K562 (cell line): ENCODE results near the gene OSBPL10. TPM values are rescaled to one million over a fixed set of nuclear protein-coding genes. Genes with fewer than 3 reads are reported as not detected.

Source experiments
- ATAC-seq: fragments of 200-7000 bp; cut with Tn5 transposase; 3 replicates; pipeline ENCODE4 v1.9.1; 2020; ENCODE audit warnings: moderate library complexity
- BruUV-seq: library from RNA; stranded (reverse); fragments of 400-500 nt; replicated peaks from 2 replicates; lab custom pipeline; 2021; lab: Mats Ljungman, UMichigan
- CTCF ChIA-PET: fragments of 300-600 bp; formaldehyde crosslinking; extraction: SDS; loops from one replicate; lab custom pipeline; 2021; ENCODE audit warnings: low intra/inter-chr PET ratio; lab: Yijun Ruan, JAX
- POLR2A ChIA-PET: fragments of 300-600, 350-650 bp; sonication (Branson Sonifier 250); formaldehyde crosslinking; extraction: SDS; loops from one replicate; lab custom pipeline; 2021; ENCODE audit warnings: antibody characterized with exemption, inconsistent platforms; lab: Yijun Ruan, JAX
- DNase-seq, 4 experiments: peaks; one replicate each; pipeline versions ENCODE4 v3.0.0 to v3.0.0-alpha.2; 2011 to 2018; ENCODE audit warnings: low spot score in 3 of 4, mixed read lengths in 3 of 4; ENCODE audit errors: extremely low read depth in 1 of 4
- FAIRE-seq: peaks from 2 replicates; lab custom pipeline; 2011; peaks lifted over from hg19 to GRCh38; lab: Jason Lieb, UNC
- H2AFZ ChIP-seq: 2 replicates; pipeline ENCODE4 v1.6.0; 2011; ENCODE audit warnings: low read depth, low read length, control low read depth, inconsistent platforms
- H3K27ac ChIP-seq: fragments of 200-600 bp; 3 replicates; pipeline ENCODE4 v1.8.0; 2011; ENCODE audit warnings: low read depth, mild to moderate bottlenecking, control low read depth, inconsistent platforms, low read length, moderate library complexity, mixed read lengths; ENCODE audit errors: extremely low read depth
- H3K27me3 ChIP-seq, 2 experiments: fragments of 300-600 bp in 1 of 2; 2 replicates in 1 of 2; 3 replicates in 1 of 2; pipeline versions ENCODE4 v1.6.0 to v1.8.0; 2011; ENCODE audit warnings: inconsistent platforms in 2 of 2, low read length in 2 of 2, mild to moderate bottlenecking in 1 of 2, mixed read lengths in 1 of 2, moderate library complexity in 1 of 2; ENCODE audit not compliant: control insufficient read depth in 2 of 2, insufficient read depth in 2 of 2
- H3K36me3 ChIP-seq: fragments of 300-600 bp; 3 replicates; pipeline ENCODE4 v1.8.0; 2011; ENCODE audit warnings: mild to moderate bottlenecking, low read length, inconsistent platforms; ENCODE audit not compliant: control insufficient read depth, insufficient read depth
- H3K4me1 ChIP-seq, 2 experiments: fragments of 200-600 bp in 1 of 2; replicated peaks in 1 of 2; 2 replicates in 1 of 2; 3 replicates in 1 of 2; pipeline versions ENCODE4 v1.5.1 to v1.8.0; 2011; ENCODE audit warnings: inconsistent platforms in 2 of 2, low read length in 2 of 2, mild to moderate bottlenecking in 1 of 2, mixed read lengths in 1 of 2, moderate library complexity in 1 of 2; ENCODE audit not compliant: control insufficient read depth in 2 of 2, insufficient read depth in 2 of 2
- H3K4me2 ChIP-seq: 2 replicates; pipeline ENCODE4 v1.6.1; 2011; ENCODE audit warnings: low read length, control low read depth, inconsistent platforms, mixed read lengths; ENCODE audit not compliant: insufficient read depth
- H3K4me3 ChIP-seq: fragments of 200-600 bp; sonication (generic), shearing (Covaris generic); 2 replicates; pipeline ENCODE4 v1.5.1; 2016; ENCODE audit warnings: control low read depth, inconsistent platforms
- H3K79me2 ChIP-seq: fragments of 200-600 bp; 3 replicates; pipeline ENCODE4 v1.8.0; 2011; ENCODE audit warnings: low read length, inconsistent platforms; ENCODE audit not compliant: control insufficient read depth, insufficient read depth
- H3K9ac ChIP-seq, 2 experiments: 2 replicates each; pipeline versions ENCODE4 v1.6.0 to v1.6.1; 2011; ENCODE audit warnings: low read depth in 2 of 2, low read length in 2 of 2, control low read depth in 1 of 2, inconsistent platforms in 1 of 2, mild to moderate bottlenecking in 1 of 2, mixed read lengths in 1 of 2; ENCODE audit not compliant: insufficient read depth in 1 of 2
- H3K9me1 ChIP-seq: one replicate; pipeline ENCODE4 v1.6.0; 2011; ENCODE audit warnings: inconsistent platforms, mild to moderate bottlenecking, low read length, moderate library complexity; ENCODE audit not compliant: control insufficient read depth, insufficient read depth
- H3K9me3 ChIP-seq: replicated peaks from 2 replicates; pipeline ENCODE4 v1.5.1; 2011; ENCODE audit warnings: low read depth, low read length, inconsistent platforms; ENCODE audit not compliant: control insufficient read depth, insufficient read depth
- H4K20me1 ChIP-seq: replicated peaks from 2 replicates; pipeline ENCODE4 v1.6.1; 2011; ENCODE audit warnings: low read length, inconsistent platforms, mixed read lengths; ENCODE audit not compliant: control insufficient read depth, insufficient read depth
- ARID2 ChIP-seq: fragments of 450-650 bp; IDR thresholded peaks from 2 replicates; pipeline ENCODE4 v1.6.1; 2017; ENCODE audit warnings: antibody characterized with exemption, mild to moderate bottlenecking
- FOS ChIP-seq: IDR thresholded peaks from 3 replicates; pipeline ENCODE4 v1.6.1; 2011; ENCODE audit not compliant: insufficient read length; ENCODE audit errors: extremely low read depth
- MEF2A ChIP-seq: IDR thresholded peaks from 2 replicates; pipeline ENCODE4 v1.6.1; 2011; ENCODE audit warnings: low read depth, mild to moderate bottlenecking, low read length, moderate library complexity; ENCODE audit not compliant: control insufficient read depth
- MYC ChIP-seq, 2 experiments: fragments of 250-450 bp in 1 of 2; sonication (Bioruptor Pico) in 1 of 2; IDR thresholded peaks; 2 replicates each; pipeline versions ENCODE4 v1.5.1 to v1.6.1; 2012 to 2021; ENCODE audit warnings: low read depth in 2 of 2, borderline replicate concordance in 1 of 2, improper control_type of control experiment in 1 of 2, low read length in 1 of 2, mild to moderate bottlenecking in 1 of 2, moderate library complexity in 1 of 2
- RBM39 ChIP-seq: fragments of 200-400 bp; formaldehyde crosslinking; optimal IDR thresholded peaks from 2 replicates; pipeline ENCODE3; 2018; ENCODE audit warnings: low read depth, low read length
- SNIP1 ChIP-seq: fragments of 450-650 bp; IDR thresholded peaks from 2 replicates; pipeline ENCODE4 v1.7.1; 2017; ENCODE audit warnings: low read depth, mild to moderate bottlenecking
- STAT5A ChIP-seq: IDR thresholded peaks from 2 replicates; pipeline ENCODE4 v1.6.1; 2012; ENCODE audit warnings: low read length, inconsistent platforms, borderline replicate concordance
- TRIM24 ChIP-seq, 2 experiments: fragments of 450-650 bp; IDR thresholded peaks; 2 replicates each; pipeline ENCODE4 v1.6.1; 2016
- ZBTB1 ChIP-seq: sonication (generic); formaldehyde crosslinking; IDR thresholded peaks from 2 replicates; pipeline ENCODE4 v1.8.1; 2023; ENCODE audit warnings: missing genetic modification reagents, low read depth, mild to moderate bottlenecking, borderline replicate concordance
- ZNF239 ChIP-seq: fragments of 250-450 bp; sonication (Bioruptor Pico); IDR thresholded peaks from 2 replicates; pipeline ENCODE4 v1.4.0; 2020; ENCODE audit warnings: mild to moderate bottlenecking
- WGBS: fragments of 100-300 bp; shearing (Covaris generic); methylation state at CpG from one replicate; pipeline ENCODE4 v1.1.6; 2016; ENCODE audit warnings: low coverage, mixed read lengths; ENCODE audit not compliant: insufficient coverage; ENCODE audit errors: missing lambda C conversion rate; 5-methylcytosine and 5-hydroxymethylcytosine counted together
- in situ Hi-C: fragments of 300-500 bp; cut with MboI; formaldehyde crosslinking; loops from 4 replicates; pipeline ENCODE4 v1.15.0; 2018; ENCODE audit warnings: inconsistent platforms, mixed read lengths
- intact Hi-C: fragments of 100-400 bp; cut with micrococcal nuclease; formaldehyde crosslinking; loops from 2 replicates; pipeline ENCODE4 v1.14.2; 2022
- polyA plus RNA-seq, 8 experiments: library from polyadenylated mRNA; depleted of rRNA in 4 of 8; stranded (reverse) in 5 of 8; unstranded in 3 of 8; fragments of >200 nt; fragmentation: Nextera tagmentation in 2 of 8; fragmentation: Illumina TruSeq in 1 of 8; extraction: Ambion mirVana in 2 of 8; extraction: Trizol in 1 of 8; gene quantifications; 2 replicates each; pipeline versions ENCODE4 v1.2.1 to v1.2.3, GENCODE V29; 2011 to 2014; ENCODE audit warnings: inconsistent platforms in 1 of 8, missing spikeins in 1 of 8
- total RNA-seq, 7 experiments: library from RNA; depleted of rRNA in 6 of 7; stranded (reverse); fragments of >200 nt in 6 of 7; fragmentation: Illumina TruSeq in 2 of 7; extraction: Trizol in 2 of 7; gene quantifications; 2 replicates each; pipeline versions ENCODE4 v1.2.1 to v1.2.3, GENCODE V29; 2011 to 2021; ENCODE audit warnings: low replicate concordance in 1 of 7
- TF ChIP-seq, protein P1 (sequence below): IDR thresholded peaks from 3 replicates; pipeline ENCODE4 v1.6.1; 2011; ENCODE audit warnings: borderline replicate concordance, mild to moderate bottlenecking, moderate library complexity; ENCODE audit not compliant: insufficient read length; ENCODE audit errors: extremely low read depth

The OSBPL10 gene
- total and polyA plus RNA-seq, 9 of the 15 experiments (the other 6 are each of a cell fraction or from before 2014, with no cell fraction given) = 0.03 to 0.19 (median 0.14) TPM; not detected in 2

DNA sequence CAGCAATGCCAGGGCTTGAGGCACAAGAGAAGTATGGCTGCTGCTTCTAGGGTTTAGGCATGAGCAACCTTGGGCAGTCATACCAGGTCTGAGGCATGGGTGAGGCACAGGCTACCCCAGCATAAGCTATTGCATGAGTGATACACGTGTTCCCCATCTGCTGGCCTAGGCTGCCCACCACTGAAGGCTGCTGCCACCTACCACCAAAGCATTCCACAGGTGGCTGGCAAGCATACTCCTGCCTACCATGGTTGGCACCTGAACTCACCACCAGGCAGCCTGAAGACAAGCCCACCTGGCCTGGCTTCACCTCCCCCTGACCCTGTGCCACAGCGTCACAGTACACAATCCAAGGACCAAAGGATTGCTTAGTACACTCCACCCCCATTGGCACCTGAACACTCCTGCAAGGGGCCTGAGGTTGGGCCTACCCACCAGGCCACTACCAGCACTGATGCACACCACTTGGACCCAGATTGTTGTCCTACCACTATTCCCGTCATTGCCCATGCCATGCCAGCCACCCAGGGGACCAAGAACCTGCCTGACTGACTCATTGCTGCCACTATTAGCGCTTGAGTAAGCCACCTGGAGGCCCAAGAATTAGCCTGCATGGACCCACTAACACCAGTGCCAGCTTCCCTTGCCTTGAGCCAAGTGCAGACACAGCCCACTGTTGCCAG, 332.6 kb downstream of the OSBPL10 start (continued):
- TF ChIP-seq ARID2 = no peak
- TF ChIP-seq, all 486 proteins: peak for 3

DNA sequence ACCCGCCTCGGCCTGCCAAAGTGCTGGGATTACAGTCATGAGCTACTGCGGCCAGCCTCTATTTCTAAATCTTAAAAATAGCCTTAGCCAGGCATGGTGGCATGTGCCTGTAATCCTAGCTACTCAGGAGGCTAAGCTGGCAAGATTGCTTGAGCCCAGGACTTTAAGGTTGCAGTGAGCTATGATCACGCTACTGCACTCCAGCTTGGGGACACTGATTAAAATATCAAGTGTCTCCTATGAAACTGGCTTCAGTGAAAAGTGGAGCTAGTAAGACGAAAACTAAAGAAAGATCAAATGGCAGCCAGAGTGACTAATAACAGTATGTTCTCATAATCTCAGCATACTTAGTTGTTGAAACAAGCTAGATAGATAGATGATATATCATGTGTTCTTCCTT, 335.8 kb downstream of the OSBPL10 start:
- H3K9me3 ChIP-seq = peaks cover 19% of the 10 kb centered on the region
- no peak overlapping the region for H3K27ac ChIP-seq
- BruUV-seq = no TSS peak
- H3K4me3 ChIP-seq = no peak overlapping the region
- ChIA-PET CTCF (no interaction called here), POLR2A (no interaction called here)
- no peaks in the 10 kb centered on the region for H4K20me1 ChIP-seq
- FAIRE-seq (no peak), DNase-seq (no peak), ATAC-seq (no peak)
- TF ChIP-seq MYC (IDR thresholded peaks at IDR 0.05; ENCODE audit: low read depth, low read length) (no peak), MYC (CRISPR knock-in tag; IDR thresholded peaks at IDR 0.05; ENCODE audit: borderline replicate concordance, low read depth) (no peak), MEF2A (no peak), RBM39 (no peak), FOS (no peak), ZBTB1 (no peak), STAT5A (no peak), ZNF239 (CRISPR knock-in tag) (no peak), TRIM24 (IDR thresholded peaks at IDR 0.05) (no peak), SNIP1 (no peak)
- TF ChIP-seq, protein P1, sequence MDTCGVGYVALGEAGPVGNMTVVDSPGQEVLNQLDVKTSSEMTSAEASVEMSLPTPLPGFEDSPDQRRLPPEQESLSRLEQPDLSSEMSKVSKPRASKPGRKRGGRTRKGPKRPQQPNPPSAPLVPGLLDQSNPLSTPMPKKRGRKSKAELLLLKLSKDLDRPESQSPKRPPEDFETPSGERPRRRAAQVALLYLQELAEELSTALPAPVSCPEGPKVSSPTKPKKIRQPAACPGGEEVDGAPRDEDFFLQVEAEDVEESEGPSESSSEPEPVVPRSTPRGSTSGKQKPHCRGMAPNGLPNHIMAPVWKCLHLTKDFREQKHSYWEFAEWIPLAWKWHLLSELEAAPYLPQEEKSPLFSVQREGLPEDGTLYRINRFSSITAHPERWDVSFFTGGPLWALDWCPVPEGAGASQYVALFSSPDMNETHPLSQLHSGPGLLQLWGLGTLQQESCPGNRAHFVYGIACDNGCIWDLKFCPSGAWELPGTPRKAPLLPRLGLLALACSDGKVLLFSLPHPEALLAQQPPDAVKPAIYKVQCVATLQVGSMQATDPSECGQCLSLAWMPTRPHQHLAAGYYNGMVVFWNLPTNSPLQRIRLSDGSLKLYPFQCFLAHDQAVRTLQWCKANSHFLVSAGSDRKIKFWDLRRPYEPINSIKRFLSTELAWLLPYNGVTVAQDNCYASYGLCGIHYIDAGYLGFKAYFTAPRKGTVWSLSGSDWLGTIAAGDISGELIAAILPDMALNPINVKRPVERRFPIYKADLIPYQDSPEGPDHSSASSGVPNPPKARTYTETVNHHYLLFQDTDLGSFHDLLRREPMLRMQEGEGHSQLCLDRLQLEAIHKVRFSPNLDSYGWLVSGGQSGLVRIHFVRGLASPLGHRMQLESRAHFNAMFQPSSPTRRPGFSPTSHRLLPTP = no peak
- intact Hi-C loops = no loop called here
- WGBS = 96% methylated on average over 5 of the region's 5 CpGs
- H3K9me1 ChIP-seq = no peaks in the 10 kb centered on the region
- H3K36me3 ChIP-seq = no peaks in the 10 kb centered on the region
- no peak overlapping the region for H2AFZ ChIP-seq
- in situ Hi-C loops = no loop called here
- H3K9ac ChIP-seq = no peak overlapping the region
- no peaks in the 10 kb centered on the region for H3K79me2 ChIP-seq
- no peaks in the 10 kb centered on the region for H3K27me3 ChIP-seq
- H3K4me1 ChIP-seq = no peaks in the 10 kb centered on the region
- no peak overlapping the region for H3K4me2 ChIP-seq
